Rectal smooth muscle tissue (tissue), 1 donor: ENCODE data around the gene EPHB2.
A peak's percentile ranks its signal among the peaks of the same experiment; 100 is the strongest.

Experiments used
- H3K27ac ChIP-seq: one replicate; pipeline ENCODE4 v1.7.0; 2013; ENCODE audit warnings: low read depth, low read length, inconsistent platforms
- H3K27me3 ChIP-seq: one replicate; pipeline ENCODE4 v1.7.0; 2013; ENCODE audit warnings: low read length; ENCODE audit not compliant: control insufficient read depth, insufficient read depth
- H3K36me3 ChIP-seq: one replicate; pipeline ENCODE4 v1.7.0; 2013; ENCODE audit warnings: low read length; ENCODE audit not compliant: control insufficient read depth, insufficient read depth
- H3K4me1 ChIP-seq: one replicate; pipeline ENCODE4 v1.7.0; 2013; ENCODE audit warnings: low read length; ENCODE audit not compliant: control insufficient read depth, insufficient read depth
- H3K4me3 ChIP-seq: one replicate; pipeline ENCODE4 v1.7.0; 2013; ENCODE audit warnings: low read length
- H3K9ac ChIP-seq: one replicate; pipeline ENCODE4 v1.7.0; 2013; ENCODE audit warnings: low read length

Gene EPHB2

DNA sequence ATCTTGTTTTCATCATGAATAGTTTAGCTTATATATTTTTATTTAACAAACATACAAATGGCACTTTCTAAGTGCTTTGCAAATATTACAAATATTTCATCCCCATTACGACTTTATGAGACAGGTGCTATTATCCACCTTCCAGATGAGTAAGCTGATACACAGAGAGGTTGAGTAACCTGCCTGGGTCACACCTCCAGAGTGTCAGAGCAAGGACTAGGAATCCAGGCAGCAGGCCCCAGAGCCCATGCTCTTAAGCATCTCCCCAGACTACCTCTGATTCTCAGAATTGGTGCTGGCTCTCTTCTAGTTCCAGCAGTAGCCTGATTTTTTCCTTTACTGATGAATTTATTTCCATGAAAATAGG, 40.0 kb downstream of the EPHB2 start:
- no peaks in the 10 kb centered on the region for H3K36me3 ChIP-seq
- no peaks in the 10 kb centered on the region for H3K27me3 ChIP-seq
- H3K27ac ChIP-seq: peak overlapping the region; percentile 36
- peaks cover 7% of the 10 kb centered on the region for H3K4me1 ChIP-seq
- no peak overlapping the region for H3K9ac ChIP-seq
- no peak overlapping the region for H3K4me3 ChIP-seq

DNA sequence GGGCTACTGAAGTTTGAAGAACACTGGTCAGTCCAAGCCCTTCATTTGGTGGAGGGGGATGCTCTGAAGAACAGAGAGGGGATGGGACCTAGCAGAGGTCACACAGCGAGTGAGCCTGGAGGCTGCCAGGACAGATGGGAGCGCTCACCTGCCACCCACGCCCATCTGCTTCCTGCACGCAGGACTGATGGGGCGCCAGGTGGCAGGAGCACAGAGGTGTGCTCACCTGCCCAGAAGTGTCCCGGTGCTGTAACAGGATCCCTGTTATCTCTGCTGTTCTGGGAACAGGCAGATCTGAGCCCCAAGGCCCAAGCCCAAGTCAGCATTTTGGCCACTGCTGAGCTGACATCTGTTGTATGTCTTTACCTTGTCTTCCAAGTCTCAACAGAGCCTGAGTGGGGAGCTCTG, 40.5 kb downstream of the EPHB2 start:
- H3K36me3 ChIP-seq: no peaks in the 10 kb centered on the region
- H3K27me3 ChIP-seq: no peaks in the 10 kb centered on the region
- H3K27ac ChIP-seq: no peak overlapping the region
- H3K4me3 ChIP-seq: no peak overlapping the region
- peaks cover 7% of the 10 kb centered on the region for H3K4me1 ChIP-seq
- H3K9ac ChIP-seq: no peak overlapping the region

DNA sequence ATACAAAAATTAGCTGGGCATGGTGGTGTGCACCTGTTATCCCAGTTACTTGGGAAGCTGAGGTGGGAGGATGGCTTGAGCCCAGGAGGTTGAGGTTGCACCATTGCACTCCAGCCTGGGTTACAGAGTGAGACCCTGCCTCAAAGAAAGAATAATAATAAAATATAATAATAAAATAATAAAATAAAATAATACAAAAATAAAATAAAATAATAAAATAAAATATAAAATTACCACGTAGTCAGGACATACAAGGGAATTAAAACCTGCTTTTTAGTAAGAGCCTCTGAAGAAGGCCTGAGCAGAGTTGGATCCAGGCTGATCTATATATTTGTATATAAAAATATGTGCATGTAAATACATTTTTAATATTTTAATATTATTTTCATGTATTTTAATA, 41.7 kb downstream of the EPHB2 start:
- H3K27ac ChIP-seq: no peak overlapping the region
- H3K9ac ChIP-seq: no peak overlapping the region
- no peaks in the 10 kb centered on the region for H3K27me3 ChIP-seq
- H3K36me3 ChIP-seq: no peaks in the 10 kb centered on the region
- no peak overlapping the region for H3K4me3 ChIP-seq
- H3K4me1 ChIP-seq: peaks cover 7% of the 10 kb centered on the region

DNA sequence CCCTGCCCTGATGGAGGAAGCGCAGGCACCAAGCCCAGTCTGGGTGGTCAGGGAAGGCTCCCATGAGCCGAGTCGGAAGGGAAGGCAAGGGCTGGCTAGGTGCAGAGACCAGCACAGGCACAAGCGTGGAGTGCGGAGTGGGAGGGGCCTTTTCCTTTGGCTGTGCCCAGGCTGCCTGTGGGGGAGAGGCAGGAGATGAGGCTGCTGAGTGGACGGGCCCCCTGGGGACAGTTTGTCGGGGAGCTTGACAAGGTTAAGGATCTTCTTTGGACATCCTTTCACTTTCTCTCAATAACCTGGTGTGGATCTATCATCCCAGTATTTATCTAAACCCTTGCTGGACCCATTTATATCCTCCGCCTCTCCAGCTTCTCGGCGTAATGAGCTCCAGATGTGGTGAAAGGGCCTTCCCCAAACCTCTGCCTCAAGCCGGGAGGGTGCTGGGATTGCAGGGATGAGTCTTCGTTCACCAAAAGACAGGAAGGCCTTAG, 42.9 kb downstream of the EPHB2 start:
- H3K36me3 ChIP-seq: no peaks in the 10 kb centered on the region
- peaks cover 7% of the 10 kb centered on the region for H3K4me1 ChIP-seq
- no peak overlapping the region for H3K27ac ChIP-seq
- no peak overlapping the region for H3K4me3 ChIP-seq
- no peak overlapping the region for H3K9ac ChIP-seq
- H3K27me3 ChIP-seq: no peaks in the 10 kb centered on the region

DNA sequence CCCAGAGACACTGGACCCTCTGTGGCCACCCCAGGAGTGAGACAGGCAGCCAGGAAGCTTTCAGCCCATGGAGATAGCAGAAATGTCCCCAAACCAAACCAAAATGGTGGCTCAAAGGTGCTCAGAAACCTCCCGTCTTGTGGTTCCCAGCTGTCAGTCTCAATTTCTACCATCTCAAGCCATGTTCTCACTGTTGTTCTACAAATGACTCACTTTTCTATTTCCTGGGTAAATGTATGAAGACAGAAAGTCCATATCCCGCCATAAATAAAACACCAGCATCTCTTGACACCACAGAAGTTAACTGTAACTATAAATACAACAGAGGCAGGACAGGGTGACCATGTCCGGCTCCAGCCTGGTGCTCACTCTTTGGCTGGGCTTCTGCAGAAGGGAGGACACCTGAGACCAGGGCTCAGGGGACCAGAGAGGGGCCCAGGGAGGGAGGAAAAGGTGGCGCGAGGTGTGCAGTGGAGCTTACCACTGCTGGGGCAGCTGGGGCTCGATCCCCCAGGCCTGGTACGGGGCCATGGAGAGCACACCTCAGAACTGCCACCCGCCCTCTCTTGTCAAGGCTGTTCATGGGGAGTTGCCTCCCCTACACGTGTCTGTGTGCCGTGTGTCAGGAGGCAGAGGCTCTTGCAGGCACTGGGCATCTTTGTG, 43.6 kb downstream of the EPHB2 start:
- Histone ChIP-seq H3K27ac (no peak overlapping the region), H3K27me3 (no peaks in the 10 kb centered on the region), H3K4me1 (peaks cover 7% of the 10 kb centered on the region), H3K36me3 (no peaks in the 10 kb centered on the region), H3K9ac (no peak overlapping the region), H3K4me3 (no peak overlapping the region)

DNA sequence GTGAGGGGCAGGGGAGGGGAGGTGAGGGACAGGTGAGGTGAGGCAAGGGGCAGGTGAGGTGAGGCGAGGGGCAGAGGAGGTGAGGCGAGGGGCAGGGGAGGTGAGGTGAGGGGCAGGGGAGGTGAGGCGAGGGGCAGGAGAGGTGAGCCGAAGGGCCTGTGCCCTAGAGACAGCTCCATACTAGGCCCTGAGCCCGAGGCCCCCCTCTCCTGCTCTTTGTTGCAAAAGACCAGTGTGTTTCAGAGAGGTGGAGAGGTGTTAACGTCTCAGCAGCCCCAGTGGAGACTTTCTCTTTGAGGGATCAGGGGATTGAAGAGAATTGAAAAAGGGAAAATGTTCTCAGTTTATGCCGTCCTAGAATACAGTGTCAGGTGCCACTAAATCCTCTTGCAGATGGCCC, 44.2 kb downstream of the EPHB2 start:
- Histone ChIP-seq H3K9ac (no peak overlapping the region), H3K36me3 (no peaks in the 10 kb centered on the region), H3K27ac (no peak overlapping the region), H3K4me3 (no peak overlapping the region), H3K27me3 (no peaks in the 10 kb centered on the region), H3K4me1 (peaks cover 7% of the 10 kb centered on the region)

DNA sequence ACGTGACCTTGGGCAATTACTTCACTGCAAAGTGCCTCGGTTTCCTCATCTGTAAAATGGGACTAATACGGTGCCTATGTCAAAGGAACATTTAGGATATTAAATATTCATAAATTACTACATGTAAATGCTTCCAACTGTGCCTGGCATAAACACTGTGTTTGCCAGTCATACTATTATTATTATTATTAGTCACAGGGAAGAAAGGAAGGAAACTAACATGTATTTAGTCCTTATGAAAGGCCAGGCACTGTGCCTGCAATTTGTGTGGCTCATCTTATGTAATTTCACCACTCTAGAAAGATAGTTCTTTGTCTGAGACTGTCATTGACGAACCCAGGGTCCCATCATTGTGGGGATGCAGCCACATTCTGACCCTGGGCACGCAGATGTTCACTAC, 45.0 kb downstream of the EPHB2 start:
- Histone ChIP-seq H3K27me3 (no peaks in the 10 kb centered on the region), H3K36me3 (no peaks in the 10 kb centered on the region), H3K27ac (no peak overlapping the region), H3K4me1 (peaks cover 2% of the 10 kb centered on the region), H3K4me3 (no peak overlapping the region), H3K9ac (no peak overlapping the region)

DNA sequence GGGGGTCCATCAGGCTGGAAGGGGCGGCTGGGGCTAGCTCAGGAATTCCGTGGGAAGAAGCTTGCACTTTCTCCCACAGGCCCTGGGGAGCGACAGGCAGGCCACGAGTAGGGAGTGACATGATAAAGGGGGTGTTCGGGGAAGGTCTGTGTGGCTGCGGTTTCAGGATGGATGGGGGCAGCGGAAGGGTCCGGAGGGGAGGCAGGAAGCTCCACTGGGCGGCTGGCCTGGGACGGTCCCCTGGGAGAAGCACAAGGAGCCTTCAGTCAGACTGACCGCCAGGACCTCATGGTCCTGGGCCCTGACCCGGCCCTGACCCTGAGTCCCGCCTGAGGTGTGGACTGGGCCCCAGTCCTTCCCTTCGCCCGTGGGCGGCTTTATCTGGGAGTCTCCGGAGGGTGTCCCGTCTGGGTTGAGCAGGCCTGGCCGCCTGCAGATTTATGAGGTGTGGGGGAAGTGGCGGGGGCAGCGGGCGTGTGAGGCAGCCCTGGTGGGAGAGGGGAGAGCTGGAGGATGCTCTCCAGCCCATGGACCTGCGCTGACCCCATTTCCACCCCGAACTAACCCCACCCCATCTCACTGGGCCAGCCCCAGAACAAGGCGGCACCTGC, 45.6 kb downstream of the EPHB2 start:
- Histone ChIP-seq H3K27me3 (no peaks in the 10 kb centered on the region), H3K27ac (no peak overlapping the region), H3K36me3 (no peaks in the 10 kb centered on the region), H3K4me1 (no peaks in the 10 kb centered on the region), H3K4me3 (no peak overlapping the region), H3K9ac (no peak overlapping the region)

DNA sequence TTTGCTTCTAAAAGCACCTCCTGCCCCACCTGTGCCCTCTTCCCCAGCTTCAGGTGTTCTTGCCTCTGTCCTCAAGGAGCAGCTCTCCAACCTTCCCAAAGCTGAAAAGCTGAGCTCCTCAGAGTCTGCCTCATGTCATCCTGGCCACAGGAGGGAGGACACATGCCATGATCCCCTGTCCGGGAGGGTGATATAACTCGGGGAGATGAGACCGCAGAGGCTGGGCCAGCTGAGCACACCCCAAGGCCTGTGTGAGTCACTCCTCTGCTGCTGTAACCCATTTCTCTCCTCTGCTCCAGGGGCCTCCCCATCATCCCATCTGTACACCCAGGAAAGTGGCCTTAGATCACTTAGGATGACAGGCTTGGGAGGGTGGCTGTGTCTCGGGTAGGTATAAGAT, 49.8 kb downstream of the EPHB2 start:
- Histone ChIP-seq H3K9ac (no peak overlapping the region), H3K27me3 (no peaks in the 10 kb centered on the region), H3K36me3 (no peaks in the 10 kb centered on the region), H3K4me1 (no peaks in the 10 kb centered on the region), H3K4me3 (no peak overlapping the region), H3K27ac (no peak overlapping the region)

DNA sequence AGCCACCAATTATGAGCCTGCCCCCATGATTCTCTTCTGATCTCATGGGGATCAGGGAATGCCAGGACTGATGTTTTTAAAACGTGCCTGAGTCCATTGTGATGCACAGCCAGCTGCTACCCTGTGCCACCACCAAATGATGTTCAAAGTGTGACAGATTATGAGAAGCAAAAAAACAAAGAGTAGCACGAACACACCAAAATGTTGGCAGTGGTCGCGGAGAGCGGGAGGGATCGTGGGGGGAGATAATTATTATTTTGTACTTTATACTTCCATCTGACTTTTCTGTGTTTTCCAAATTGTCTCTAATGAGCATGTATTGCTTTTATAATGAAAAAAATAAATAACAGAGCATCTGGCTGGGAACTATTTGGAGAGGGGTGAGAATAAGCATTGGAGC, 50.5 kb downstream of the EPHB2 start:
- Histone ChIP-seq H3K9ac (no peak overlapping the region), H3K27me3 (no peaks in the 10 kb centered on the region), H3K4me1 (no peaks in the 10 kb centered on the region), H3K36me3 (no peaks in the 10 kb centered on the region), H3K27ac (no peak overlapping the region), H3K4me3 (no peak overlapping the region)

DNA sequence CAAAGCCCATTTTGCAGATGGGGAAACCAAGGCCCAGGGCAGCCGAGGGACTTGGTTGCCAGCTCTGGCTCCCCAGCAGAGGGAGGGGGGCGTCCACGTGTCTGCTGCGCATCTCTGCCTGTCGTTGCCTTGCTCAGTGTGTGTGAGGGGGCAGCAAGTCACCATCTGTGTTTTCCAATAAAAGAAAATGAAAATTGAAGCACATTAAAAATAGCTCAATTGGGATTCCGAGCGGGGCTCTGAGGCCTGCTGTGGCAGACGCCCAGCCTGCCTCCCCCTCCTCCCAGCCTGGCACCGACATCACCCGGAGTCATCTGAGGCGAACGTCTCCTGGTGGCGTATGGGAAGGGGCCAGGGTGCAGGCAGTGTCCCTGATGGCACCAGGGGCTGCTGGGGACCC, 51.2 kb downstream of the EPHB2 start:
- Histone ChIP-seq H3K27ac (no peak overlapping the region), H3K27me3 (no peaks in the 10 kb centered on the region), H3K4me1 (no peaks in the 10 kb centered on the region), H3K36me3 (no peaks in the 10 kb centered on the region), H3K4me3 (no peak overlapping the region), H3K9ac (no peak overlapping the region)

DNA sequence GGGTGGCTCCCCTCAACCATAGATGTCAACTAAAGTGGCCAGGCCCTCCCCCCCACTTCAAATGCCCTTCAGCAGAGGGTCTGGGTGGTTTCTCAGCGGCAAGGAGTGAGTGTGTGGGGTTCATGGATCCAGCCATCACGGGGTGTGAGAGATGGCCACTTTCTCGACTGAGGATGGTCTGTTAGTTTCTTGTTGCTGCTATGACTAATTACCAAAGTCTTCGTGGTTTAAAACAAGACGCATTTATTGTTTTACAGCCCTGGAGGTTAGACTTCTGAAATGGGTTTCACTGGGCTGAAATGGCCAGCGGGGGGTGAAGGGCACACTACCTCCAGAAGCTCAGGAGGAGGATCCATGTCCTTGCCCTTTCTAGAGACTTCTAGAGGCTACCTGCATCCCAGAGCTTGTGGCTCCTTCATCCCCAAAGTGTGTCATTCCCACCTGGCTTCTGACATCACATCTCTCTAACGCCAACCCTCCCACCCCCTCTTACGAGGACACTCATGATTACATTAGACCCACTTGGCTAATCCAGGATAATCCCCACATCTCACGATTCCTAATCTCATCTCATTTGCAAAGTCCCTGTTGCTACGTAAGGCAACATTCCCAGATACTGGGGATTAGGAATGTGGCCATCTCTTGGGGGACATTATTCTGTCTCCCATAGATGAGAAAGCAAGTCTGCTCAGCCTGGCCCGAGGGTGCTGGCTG, 53.0 kb downstream of the EPHB2 start:
- Histone ChIP-seq H3K36me3 (no peaks in the 10 kb centered on the region), H3K27ac (no peak overlapping the region), H3K27me3 (no peaks in the 10 kb centered on the region), H3K9ac (no peak overlapping the region), H3K4me3 (no peak overlapping the region), H3K4me1 (no peaks in the 10 kb centered on the region)

DNA sequence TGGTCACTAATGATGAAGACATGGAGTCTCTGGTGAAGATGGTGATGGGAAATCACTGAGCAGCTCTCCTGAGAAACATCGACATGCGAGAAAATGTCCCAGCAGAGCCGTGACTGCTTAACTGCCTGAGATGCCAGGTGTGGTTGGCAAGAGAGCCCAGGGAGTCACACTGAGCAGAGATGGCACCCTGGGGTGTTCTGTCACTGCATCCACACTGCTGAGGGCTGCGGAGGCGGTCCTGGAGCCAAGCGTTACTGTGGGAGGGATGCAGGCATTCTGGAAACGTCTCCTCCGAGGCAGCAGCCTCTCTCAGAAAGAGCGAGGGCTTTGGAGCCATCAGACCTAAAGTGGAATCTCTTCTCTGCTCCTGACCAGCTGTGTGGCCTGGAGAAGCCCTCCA, 57.2 kb downstream of the EPHB2 start:
- Histone ChIP-seq H3K4me3 (no peak overlapping the region), H3K27ac (no peak overlapping the region), H3K4me1 (no peaks in the 10 kb centered on the region), H3K27me3 (no peaks in the 10 kb centered on the region), H3K36me3 (no peaks in the 10 kb centered on the region), H3K9ac (no peak overlapping the region)
